ENCODE results near the gene AFG1L. TPM values are rescaled to one million over a fixed set of nuclear protein-coding genes. Genes with fewer than 3 reads are reported as not detected.
A peak's percentile ranks its signal among the peaks of the same experiment; 100 is the strongest.

Gene AFG1L
- total and polyA plus RNA-seq, 11 donors = 1.9 to 16.6 (median 10.9) TPM

DNA sequence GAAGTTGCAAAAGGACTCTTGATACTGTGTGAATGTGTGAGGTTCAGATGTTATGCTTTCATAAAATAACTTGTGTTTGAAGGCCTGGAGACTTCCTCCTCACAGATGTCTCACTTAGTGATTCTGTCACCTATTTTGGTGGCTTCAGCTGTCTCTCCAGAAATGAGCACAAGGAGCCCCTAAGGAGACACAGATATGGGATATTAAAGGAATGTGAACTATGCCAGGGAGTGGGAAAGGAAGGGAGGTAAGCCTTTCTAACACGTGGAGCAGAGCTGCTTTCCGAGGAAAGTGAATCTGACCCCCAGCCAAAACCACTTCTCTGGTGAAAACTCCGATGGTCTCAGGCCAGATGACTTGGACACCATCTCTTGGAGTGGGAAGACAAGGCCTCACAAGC lies 255.4 kb downstream of the AFG1L start:
- no peak for DNase-seq
- no peak for TF ChIP-seq POLR2A (IDR thresholded peaks at IDR 0.05)
- TF ChIP-seq, protein P1, sequence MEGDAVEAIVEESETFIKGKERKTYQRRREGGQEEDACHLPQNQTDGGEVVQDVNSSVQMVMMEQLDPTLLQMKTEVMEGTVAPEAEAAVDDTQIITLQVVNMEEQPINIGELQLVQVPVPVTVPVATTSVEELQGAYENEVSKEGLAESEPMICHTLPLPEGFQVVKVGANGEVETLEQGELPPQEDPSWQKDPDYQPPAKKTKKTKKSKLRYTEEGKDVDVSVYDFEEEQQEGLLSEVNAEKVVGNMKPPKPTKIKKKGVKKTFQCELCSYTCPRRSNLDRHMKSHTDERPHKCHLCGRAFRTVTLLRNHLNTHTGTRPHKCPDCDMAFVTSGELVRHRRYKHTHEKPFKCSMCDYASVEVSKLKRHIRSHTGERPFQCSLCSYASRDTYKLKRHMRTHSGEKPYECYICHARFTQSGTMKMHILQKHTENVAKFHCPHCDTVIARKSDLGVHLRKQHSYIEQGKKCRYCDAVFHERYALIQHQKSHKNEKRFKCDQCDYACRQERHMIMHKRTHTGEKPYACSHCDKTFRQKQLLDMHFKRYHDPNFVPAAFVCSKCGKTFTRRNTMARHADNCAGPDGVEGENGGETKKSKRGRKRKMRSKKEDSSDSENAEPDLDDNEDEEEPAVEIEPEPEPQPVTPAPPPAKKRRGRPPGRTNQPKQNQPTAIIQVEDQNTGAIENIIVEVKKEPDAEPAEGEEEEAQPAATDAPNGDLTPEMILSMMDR (IDR thresholded peaks at IDR 0.05) = no peak

DNA sequence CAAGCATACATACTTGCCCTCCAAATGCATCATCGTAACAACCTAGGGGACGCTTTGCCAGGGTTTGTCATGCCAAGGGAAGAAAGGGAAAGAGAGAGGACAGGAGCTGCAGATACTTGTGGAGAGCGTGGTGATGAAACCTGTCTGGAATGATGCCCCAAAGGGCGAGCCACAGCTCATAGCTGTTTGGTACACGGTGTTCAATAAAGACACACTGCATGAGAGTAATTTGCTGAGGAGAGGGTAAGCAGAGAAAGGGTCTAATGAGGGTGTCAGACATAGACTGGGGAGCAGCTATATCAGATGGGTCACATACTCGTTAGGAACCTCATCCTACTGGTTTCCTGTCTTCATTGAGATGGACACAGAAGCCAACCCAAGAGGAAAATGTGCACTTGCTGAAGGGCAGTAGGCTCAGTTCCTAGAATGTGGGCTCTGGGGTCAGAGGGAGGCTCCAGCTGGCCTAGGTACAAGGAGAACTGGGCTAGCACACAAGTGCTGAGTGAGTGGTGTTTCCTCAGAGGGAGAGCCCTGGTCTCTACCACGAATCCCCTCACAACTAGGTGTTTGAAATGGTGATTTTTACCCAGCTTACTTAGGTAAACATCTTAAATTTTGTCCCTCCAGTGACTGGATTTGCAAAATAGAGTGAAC lies 260.7 kb downstream of the AFG1L start:
- Histone ChIP-seq H3K27me3 (no peaks in the 10 kb centered on the region), H3K27ac (peak overlapping the region in 11 of 12 donors; percentile 19 to 100 (median 74)), H3K9me3 (no peaks in the 10 kb centered on the region), H3K36me3 (no peaks in the 10 kb centered on the region), H3K4me3 (no peak overlapping the region), H3K4me1 (peaks cover 0 to 31% (median 19%) of the 10 kb centered on the region in 12 donors)
- DNase-seq (peak in 3 of 5 donors; percentile 40 to 80 (median 73)), ATAC-seq (peak in 3 of 4 donors; percentile 6 to 27 (median 12))
- intact Hi-C loops (cut with DNase I) = loop anchor here in 8 of 10 donors (2.0 to 10.0 kb wide), 14 partner anchors 227 to 829 kb away; partner anchors contain the start of genes ARMC2 (in 2 of the 8) and CD164 (in 2 of the 8)
- WGBS, 4 donors = 49 to 63% (median 56%) methylated on average over 7 of the region's 7 CpGs
- TF ChIP-seq POLR2A (IDR thresholded peaks at IDR 0.05) = no peak
- TF ChIP-seq, protein P1 (IDR thresholded peaks at IDR 0.05) = no peak

More for the DNA sequence above, 255.4 kb downstream of the AFG1L start:
- Histone ChIP-seq H3K27ac (no peak overlapping the region), H3K9me3 (no peaks in the 10 kb centered on the region), H3K36me3 (no peaks in the 10 kb centered on the region), H3K4me3 (no peak overlapping the region), H3K27me3 (no peaks in the 10 kb centered on the region), H3K4me1 (peaks cover 0 to 15% (median 2%) of the 10 kb centered on the region in 12 donors)
- WGBS, 4 donors = 34 to 57% (median 51%) methylated on average over 3 of the region's 3 CpGs
- no peak for ATAC-seq
- intact Hi-C loops (cut with DNase I) = loop anchor here in 2 of 10 donors (10.0 kb wide), 2 partner anchors 455 to 835 kb away; partner anchors contain the start of gene CD164 (in 1 of the 2)

DNA sequence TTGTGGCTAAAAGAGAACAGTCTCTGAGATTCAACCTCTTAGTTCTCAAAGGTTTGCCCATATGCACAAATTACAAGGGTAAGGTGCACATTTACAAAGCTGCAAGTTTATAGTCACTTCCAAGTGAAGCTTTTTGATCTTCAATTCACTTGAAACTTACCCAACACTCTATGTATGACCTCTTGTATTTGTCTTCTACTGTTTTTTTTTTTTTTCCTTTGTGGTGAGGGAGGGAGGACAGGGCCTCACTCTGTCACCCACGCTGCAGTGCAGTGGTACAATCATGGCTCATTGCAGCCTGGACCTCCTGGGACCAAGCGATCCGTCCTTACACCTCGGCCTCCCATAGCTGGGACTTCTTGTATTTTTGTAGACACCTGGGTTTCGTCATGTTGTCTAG lies 261.4 kb downstream of the AFG1L start:
- no peaks in the 10 kb centered on the region for H3K27me3 ChIP-seq
- no peaks in the 10 kb centered on the region for H3K9me3 ChIP-seq
- TF ChIP-seq, protein P1 (IDR thresholded peaks at IDR 0.05) = no peak
- TF ChIP-seq POLR2A (IDR thresholded peaks at IDR 0.05) = no peak
- 94 to 99% (median 96%) methylated on average over 5 of the region's 5 CpGs for WGBS, 4 donors
- H3K4me1 ChIP-seq = peaks cover 0 to 31% (median 19%) of the 10 kb centered on the region in 12 donors
- no peaks in the 10 kb centered on the region for H3K36me3 ChIP-seq
- no peak overlapping the region for H3K4me3 ChIP-seq
- peak overlapping the region in 10 of 12 donors; percentile 19 to 100 (median 86) for H3K27ac ChIP-seq
- no peak for ATAC-seq
- DNase-seq = no peak
- intact Hi-C loops (cut with DNase I) = loop anchor here in 8 of 10 donors (2.0 to 10.0 kb wide), 14 partner anchors 226 to 829 kb away; partner anchors contain the start of genes ARMC2 (in 2 of the 8) and CD164 (in 2 of the 8)

DNA sequence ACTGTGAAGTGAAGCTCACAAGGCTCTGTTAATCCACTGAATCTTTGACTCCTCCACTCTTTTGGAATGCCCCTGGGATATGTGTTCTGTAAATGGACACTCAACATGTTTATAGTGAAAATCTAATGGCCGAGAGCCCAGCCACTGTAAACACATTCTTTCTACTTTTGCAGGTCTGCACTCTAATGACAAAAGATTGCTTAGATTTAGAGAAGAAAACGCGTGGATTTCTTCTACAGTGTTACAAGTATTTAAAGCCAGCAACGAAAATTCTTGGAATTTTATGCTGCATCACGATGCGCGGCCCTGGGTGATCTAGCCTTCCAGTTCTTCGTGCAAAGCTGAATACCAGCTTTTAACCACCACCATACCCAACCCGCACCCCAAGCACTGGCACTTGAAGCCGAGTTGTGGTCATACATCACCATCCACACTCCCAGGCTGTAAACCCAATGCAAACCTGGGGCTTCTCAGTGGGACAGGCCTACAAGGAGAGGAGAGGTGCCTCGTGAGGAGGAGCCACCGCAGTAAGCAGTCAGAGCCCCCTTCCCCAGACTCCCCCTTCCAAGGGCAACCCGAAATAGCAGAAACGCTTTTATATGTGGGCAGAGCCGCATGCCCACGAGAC lies 262.1 kb downstream of the AFG1L start:
- no peak for TF ChIP-seq POLR2A (IDR thresholded peaks at IDR 0.05)
- TF ChIP-seq, protein P1 (IDR thresholded peaks at IDR 0.05) = no peak
- Histone ChIP-seq H3K36me3 (no peaks in the 10 kb centered on the region), H3K9me3 (no peaks in the 10 kb centered on the region), H3K4me1 (peaks cover 0 to 31% (median 19%) of the 10 kb centered on the region in 12 donors), H3K27me3 (no peaks in the 10 kb centered on the region), H3K27ac (peak overlapping the region; percentile 94 to 100 (median 99)), H3K4me3 (peak overlapping the region; percentile 49 to 99 (median 96))
- WGBS, 4 donors = 42 to 50% (median 45%) methylated on average over 15 to 16 of the region's 16 CpGs
- intact Hi-C loops (cut with DNase I) = loop anchor here in 8 of 10 donors (2.0 to 10.0 kb wide), 14 partner anchors 225 to 828 kb away; partner anchors contain the start of genes ARMC2 (in 2 of the 8) and CD164 (in 2 of the 8)
- DNase-seq (no peak), ATAC-seq (no peak)

Measured in heart left ventricle (tissue), 16 donors.